ENCODE measurements around the gene MECP2. TPM values are rescaled to one million over a fixed set of nuclear protein-coding genes. Genes with fewer than 3 reads are reported as not detected.

The MECP2 gene
- total RNA-seq, 1 donor from 2014 or later = 69.8 TPM

DNA sequence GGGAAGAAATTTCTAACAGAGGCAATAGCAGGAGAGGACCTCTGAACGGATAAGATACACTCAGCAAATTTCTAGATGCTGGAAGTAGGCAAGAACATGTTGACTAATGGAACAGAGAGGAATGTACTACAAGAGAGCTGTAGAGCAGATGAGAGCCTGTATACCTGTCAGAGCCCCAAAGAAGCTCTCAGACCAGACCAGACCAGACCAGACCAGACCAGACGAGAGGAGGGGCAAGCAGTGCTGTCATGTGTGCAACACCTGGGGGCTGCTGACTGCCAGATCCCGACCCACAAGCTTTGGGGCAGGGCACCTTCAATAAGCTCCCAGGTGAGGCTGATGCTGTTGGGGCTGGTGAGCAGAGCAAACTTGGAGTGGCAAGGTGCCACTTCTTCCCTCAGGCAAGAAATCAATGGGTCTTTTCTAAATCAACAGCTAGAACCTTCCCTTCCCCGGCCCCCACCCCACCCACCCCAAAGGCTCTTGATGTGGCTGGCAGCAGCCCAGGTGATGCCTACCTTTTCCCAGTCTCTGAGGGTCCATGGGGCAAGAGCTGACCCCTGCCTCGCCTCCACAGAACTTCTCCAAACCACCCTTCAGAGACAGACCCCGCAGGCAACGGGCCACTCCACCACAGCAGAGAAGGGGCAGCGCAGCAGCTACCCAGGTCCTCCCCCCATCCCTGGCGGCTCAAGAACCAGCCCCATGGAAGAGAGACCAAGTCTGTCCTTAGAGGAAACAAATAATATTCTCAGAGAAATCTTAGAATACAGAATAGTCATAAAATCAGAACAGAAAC is 32.7 kb downstream of the MECP2 start:
- intact Hi-C loops (cut with micrococcal nuclease) = no loop called here

- intact Hi-C loops (cut with micrococcal nuclease) = no loop called here
Measured at GRCh38 chrX:154063234-154063633, 34.3 kb downstream of the MECP2 start.

DNA sequence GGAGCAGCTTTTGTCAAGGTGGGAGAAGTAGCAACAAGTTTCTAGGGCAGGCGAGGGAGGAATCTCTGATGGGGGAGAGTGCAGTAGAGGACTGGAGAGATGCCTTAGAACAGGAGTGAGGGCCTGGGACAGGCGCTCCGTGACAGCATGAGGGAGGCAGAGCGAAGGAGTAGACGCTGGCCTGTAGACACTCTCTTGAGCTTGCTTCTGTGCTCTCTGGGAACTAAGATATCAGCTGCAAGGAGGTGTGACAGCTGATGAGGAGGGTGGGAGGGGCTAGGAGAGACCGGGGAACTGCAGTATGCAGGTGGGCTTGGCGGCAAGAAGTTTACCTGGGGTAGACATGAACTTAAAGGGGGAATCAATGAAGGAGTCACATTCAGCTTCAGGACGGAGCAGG is 35.7 kb downstream of the MECP2 start:
- intact Hi-C loops (cut with micrococcal nuclease) = no loop called here

GRCh38 chrX:154059729-154060245 is 37.7 kb downstream of the MECP2 start:
- intact Hi-C loops (cut with micrococcal nuclease) = no loop called here

GRCh38 chrX:154059231-154059630 is 38.3 kb downstream of the MECP2 start:
- intact Hi-C loops (cut with micrococcal nuclease) = no loop called here

GRCh38 chrX:154058214-154058997 is 39.1 kb downstream of the MECP2 start:
- intact Hi-C loops (cut with micrococcal nuclease) = no loop called here

DNA sequence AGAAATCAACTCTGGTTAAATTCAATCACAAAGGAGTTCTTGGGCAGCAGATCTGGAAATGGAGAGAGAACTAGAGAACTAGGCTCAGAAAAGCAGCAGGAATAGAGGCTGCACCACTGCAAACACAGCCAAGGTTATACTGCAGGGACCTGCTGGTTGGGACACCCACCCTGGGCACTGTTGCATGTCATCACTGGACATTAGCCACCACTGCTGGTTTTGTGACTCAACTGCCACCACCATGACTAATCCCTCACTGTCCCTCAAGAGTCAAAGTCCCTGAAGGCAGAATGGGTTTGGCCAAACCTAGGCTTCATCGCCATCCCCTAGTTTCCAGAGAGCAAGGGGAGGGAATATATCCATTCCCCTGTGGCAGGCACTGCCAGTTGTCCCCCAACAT is 39.7 kb downstream of the MECP2 start:
- intact Hi-C loops (cut with micrococcal nuclease) = no loop called here

DNA sequence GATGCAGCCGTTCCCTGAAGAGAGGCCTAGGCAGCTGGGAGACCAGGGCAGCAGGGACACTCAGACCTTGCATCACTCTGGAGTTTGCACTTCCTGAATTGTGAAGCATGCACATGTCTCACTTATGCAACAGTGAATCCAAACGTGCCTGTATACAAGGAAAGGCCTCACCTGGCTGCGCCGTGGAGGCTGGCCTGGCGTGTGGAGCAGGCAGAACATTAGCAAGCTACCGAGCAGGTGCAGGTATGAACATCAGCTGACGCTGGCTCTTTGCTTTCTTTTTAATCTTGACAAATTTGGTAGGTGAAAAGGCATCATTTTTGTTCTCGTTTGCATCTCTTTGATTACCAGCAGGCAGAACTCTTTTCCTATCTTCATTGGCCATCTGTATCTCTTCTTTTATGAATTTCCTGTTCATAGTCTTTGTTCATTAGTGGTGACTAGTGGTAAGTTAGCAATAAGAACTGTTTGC is 40.7 kb downstream of the MECP2 start:
- intact Hi-C loops (cut with micrococcal nuclease) = no loop called here

DNA sequence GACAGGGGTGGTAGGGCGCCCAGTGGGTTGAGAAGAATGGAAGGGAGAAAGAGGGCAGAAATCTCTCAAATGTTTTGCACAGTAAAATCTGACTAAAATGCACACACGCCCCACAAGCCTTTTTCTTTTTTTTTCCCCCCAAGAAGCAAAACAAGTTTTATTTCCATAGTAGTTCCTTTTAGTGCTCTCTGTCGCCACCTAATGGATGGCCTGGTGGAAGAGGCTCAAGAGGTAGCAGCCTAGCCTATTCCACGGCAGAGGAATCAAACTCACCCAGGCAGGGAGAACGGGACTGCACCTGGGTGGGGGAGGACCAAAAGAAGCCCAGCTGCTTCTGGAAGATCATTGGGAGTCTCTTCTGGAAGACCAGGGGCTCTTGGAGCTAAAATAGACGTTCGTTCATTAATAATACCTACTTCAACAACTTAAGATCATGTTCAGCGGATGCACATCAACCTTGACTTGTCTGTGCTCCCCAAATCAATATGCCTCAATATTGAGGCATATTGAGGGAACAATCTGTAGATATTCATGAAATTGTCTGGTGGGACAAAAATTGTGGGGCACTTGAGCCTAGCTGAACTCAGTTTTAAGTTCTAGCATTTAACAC is 46.2 kb downstream of the MECP2 start:
- intact Hi-C loops (cut with micrococcal nuclease) = loop anchor here (2.0 to 5.0 kb wide), 5 partner anchors 15 to 287 kb away; partner anchors contain the start of gene PLXNB3

GRCh38 chrX:154050113-154050495 is 47.4 kb downstream of the MECP2 start:
- intact Hi-C loops (cut with micrococcal nuclease) = loop anchor here (2.0 to 5.0 kb wide), 5 partner anchors 13 to 285 kb away; partner anchors contain the start of gene PLXNB3

DNA sequence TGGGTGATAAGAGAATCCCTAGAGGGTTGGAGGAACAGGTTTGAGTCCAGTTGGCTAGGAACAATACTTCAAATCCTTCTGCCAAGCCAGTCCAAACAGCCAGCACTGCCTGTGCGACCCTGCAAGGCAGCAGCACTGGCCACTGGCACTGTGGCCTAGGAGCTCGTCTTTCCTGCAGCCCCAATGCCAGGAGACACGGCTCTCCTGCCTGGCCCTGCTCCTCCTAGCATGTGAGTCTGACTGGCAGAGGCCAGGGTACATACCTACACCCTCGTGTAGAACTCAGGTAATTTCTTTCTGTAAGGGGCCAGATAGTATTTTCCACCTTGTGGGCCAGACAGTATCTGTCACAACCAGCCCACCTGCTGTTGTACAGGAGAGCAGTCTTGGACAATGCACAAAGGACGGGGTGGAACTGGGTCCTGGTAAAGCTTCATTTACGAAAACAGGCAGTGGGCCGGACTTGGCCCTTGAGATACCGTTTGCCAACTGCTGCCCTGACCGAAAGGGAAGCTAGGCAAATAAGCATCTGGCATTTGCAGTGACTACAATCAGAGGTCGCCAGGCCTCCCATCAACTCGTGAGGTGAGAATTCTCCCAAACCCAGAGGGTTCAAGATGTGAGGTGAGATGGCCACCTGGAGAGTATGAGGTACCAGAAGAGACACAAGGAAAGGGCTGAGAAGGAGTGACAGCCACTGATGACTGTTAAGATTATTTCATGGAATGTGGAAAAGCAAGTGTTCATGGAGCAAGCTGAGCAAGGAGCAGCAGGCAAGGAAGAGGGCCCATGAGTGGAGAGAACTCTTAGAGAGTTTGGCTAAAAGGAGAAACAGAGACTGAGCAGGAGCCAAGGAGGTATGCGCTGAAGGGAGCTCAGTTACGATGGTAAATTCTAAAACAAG is 48.1 kb downstream of the MECP2 start:
- intact Hi-C loops (cut with micrococcal nuclease) = loop anchor here (2.0 to 5.0 kb wide), 5 partner anchors 13 to 285 kb away; partner anchors contain the start of gene PLXNB3

GRCh38 chrX:154048398-154048797 is 49.1 kb downstream of the MECP2 start:
- intact Hi-C loops (cut with micrococcal nuclease) = no loop called here

DNA sequence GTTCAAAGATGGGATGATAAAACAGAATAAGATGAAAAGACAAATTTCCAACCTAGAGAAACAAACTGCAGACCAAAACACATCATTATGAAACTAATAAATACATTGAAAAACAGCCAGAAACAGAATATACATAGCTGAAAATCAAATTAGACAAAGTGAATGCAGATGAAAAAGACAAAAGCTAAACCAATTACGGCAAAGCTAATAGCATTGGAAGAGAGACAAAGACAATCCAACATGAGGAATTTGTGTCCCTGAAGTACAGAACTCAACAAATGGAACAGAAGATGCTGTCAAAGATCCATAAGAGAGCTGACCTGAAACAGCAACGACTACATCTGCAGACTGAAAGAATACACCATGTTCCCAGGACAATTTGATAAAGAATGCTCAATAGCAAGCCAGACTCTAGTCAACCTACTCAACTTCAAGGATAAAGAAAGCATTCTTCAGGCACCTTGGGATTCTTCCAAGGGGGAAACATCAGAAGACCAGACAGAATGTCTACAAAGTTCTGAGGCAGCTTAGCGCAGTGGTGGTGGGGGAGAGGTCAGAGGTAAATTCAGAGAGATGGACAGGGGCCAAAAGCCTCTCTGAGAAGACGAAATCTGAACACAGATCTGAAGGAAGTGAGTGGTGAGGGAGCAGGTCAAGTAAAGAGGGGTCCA is 50.4 kb downstream of the MECP2 start:
- intact Hi-C loops (cut with micrococcal nuclease) = no loop called here

- intact Hi-C loops (cut with micrococcal nuclease) = no loop called here
Measured at GRCh38 chrX:154046031-154046781, 51.3 kb downstream of the MECP2 start.

GRCh38 chrX:154044091-154044490 is 53.4 kb downstream of the MECP2 start:
- intact Hi-C loops (cut with micrococcal nuclease) = no loop called here

GRCh38 chrX:154043003-154043763 is 54.3 kb downstream of the MECP2 start:
- intact Hi-C loops (cut with micrococcal nuclease) = no loop called here

GRCh38 chrX:154040863-154041262 is 56.7 kb downstream of the MECP2 start:
- intact Hi-C loops (cut with micrococcal nuclease) = no loop called here

GRCh38 chrX:154040307-154040756 is 57.2 kb downstream of the MECP2 start:
- intact Hi-C loops (cut with micrococcal nuclease) = no loop called here
